Measurements from ENCODE around the gene DNAH11. TPM values are rescaled to one million over a fixed set of nuclear protein-coding genes. Genes with fewer than 3 reads are reported as not detected.

DNAH11 gene
- polyA plus RNA-seq, 1 donor from 2014 or later, result 0.16 TPM

- no peaks in the 10 kb centered on the region for H3K27me3 ChIP-seq (ENCODE audit: insufficient read depth, low read depth, low read length)
- no peaks in the 10 kb centered on the region for H4K20me1 ChIP-seq (ENCODE audit: insufficient read depth)
- no peak overlapping the region for H3K9ac ChIP-seq (ENCODE audit: low read length)
- H2AFZ ChIP-seq (ENCODE audit: low read depth, low read length), result no peak overlapping the region
- TF ChIP-seq EP300 (conservative IDR thresholded peaks at IDR 0.05; ENCODE audit: poor library complexity, severe bottlenecking) (no peak), RAD21 (conservative IDR thresholded peaks at IDR 0.05) (no peak), SMC3 (conservative IDR thresholded peaks at IDR 0.05; ENCODE audit: poor library complexity) (no peak), TAF1 (IDR thresholded peaks at IDR 0.05; ENCODE audit: low read depth) (no peak), MXI1 (conservative IDR thresholded peaks at IDR 0.05; ENCODE audit: poor library complexity, severe bottlenecking) (no peak), REST (IDR thresholded peaks at IDR 0.05; ENCODE audit: borderline replicate concordance) (no peak)
- no peaks in the 10 kb centered on the region for H3K79me2 ChIP-seq (replicated peaks; ENCODE audit: insufficient read depth, low read length)
- H3K9me2 ChIP-seq (ENCODE audit: insufficient read depth, low read length), result no peaks in the 10 kb centered on the region
- H3K27ac ChIP-seq (ENCODE audit: low read length), result no peak overlapping the region
- no peaks in the 10 kb centered on the region for H3K9me3 ChIP-seq (ENCODE audit: low read length)
- H3K4me3 ChIP-seq (ENCODE audit: low read length), result no peak overlapping the region
- H3K36me3 ChIP-seq (ENCODE audit: insufficient read depth, low read length), result no peaks in the 10 kb centered on the region
- H3K4me2 ChIP-seq (ENCODE audit: low read length), result no peak overlapping the region
- H3F3A ChIP-seq (ENCODE audit: insufficient read depth, low read length, poor library complexity, severe bottlenecking), result no peaks in the 10 kb centered on the region
Observed at GRCh38 chr7:21579341-21580072, 36.7 kb downstream of the DNAH11 start.

GRCh38 chr7:21580073-21580521, 37.3 kb downstream of the DNAH11 start:
- Histone ChIP-seq H4K20me1 (ENCODE audit: insufficient read depth) (no peaks in the 10 kb centered on the region), H3K4me3 (ENCODE audit: low read length) (no peak overlapping the region), H3K9me2 (ENCODE audit: insufficient read depth, low read length) (no peaks in the 10 kb centered on the region), H2AFZ (ENCODE audit: low read depth, low read length) (no peak overlapping the region), H3K27me3 (ENCODE audit: insufficient read depth, low read depth, low read length) (no peaks in the 10 kb centered on the region), H3K27ac (ENCODE audit: low read length) (no peak overlapping the region), H3K79me2 (replicated peaks; ENCODE audit: insufficient read depth, low read length) (no peaks in the 10 kb centered on the region), H3K4me2 (ENCODE audit: low read length) (no peak overlapping the region), H3K36me3 (ENCODE audit: insufficient read depth, low read length) (no peaks in the 10 kb centered on the region), H3F3A (ENCODE audit: insufficient read depth, low read length, poor library complexity, severe bottlenecking) (no peaks in the 10 kb centered on the region), H3K9me3 (ENCODE audit: low read length) (no peaks in the 10 kb centered on the region), H3K9ac (ENCODE audit: low read length) (no peak overlapping the region)
- no peak for TF ChIP-seq REST (IDR thresholded peaks at IDR 0.05; ENCODE audit: borderline replicate concordance)

All from neural cell (in vitro differentiated cells).